Activated CD8-positive, alpha-beta memory T cell treated with anti-CD3 and anti-CD28 coated beads, Interleukin-2, amount 50 U/mL, for 24 hours (primary cell): Measurements from ENCODE around the gene CTIF.
"Not testable (repeated sequence)": the region's sequence is repeated elsewhere in the genome, so short reads cannot be mapped to it uniquely, and the experiment has no call there.

Experiments used
- DNase-seq: peaks from one replicate; pipeline ENCODE4 v3.0.0-alpha.2; 2020; ENCODE audit errors: extremely low read depth

CTIF gene

GRCh38 chr18:48706731-48707130 lies 167.9 kb downstream of the CTIF start:
- no peak for DNase-seq

GRCh38 chr18:48707636-48708296 lies 168.9 kb downstream of the CTIF start:
- DNase-seq: no peak

- DNase-seq: no peak
Measured at GRCh38 chr18:48708807-48709206, 170.0 kb downstream of the CTIF start.

- DNase-seq: no peak
Measured at GRCh38 chr18:48709371-48710062, 170.7 kb downstream of the CTIF start.

GRCh38 chr18:48711651-48712486 lies 173.0 kb downstream of the CTIF start:
- DNase-seq: no peak

- no peak for DNase-seq
Measured at GRCh38 chr18:48713309-48713708, 174.5 kb downstream of the CTIF start.

- no peak for DNase-seq
Measured at GRCh38 chr18:48714873-48715272, 176.0 kb downstream of the CTIF start.

- DNase-seq: no peak
Measured at GRCh38 chr18:48715711-48716361, 177.0 kb downstream of the CTIF start.

- DNase-seq: not testable (repeated sequence)
Measured at GRCh38 chr18:48717227-48717626, 178.4 kb downstream of the CTIF start.

- DNase-seq: no peak
Measured at GRCh38 chr18:48718251-48718959, 179.6 kb downstream of the CTIF start.

GRCh38 chr18:48719388-48719787 lies 180.6 kb downstream of the CTIF start:
- no peak for DNase-seq

- DNase-seq: no peak
Measured at GRCh38 chr18:48719974-48720654, 181.3 kb downstream of the CTIF start.

GRCh38 chr18:48720655-48721025 lies 181.8 kb downstream of the CTIF start:
- no peak for DNase-seq

GRCh38 chr18:48721312-48721711 lies 182.5 kb downstream of the CTIF start:
- no peak for DNase-seq

GRCh38 chr18:48723016-48723415 lies 184.2 kb downstream of the CTIF start:
- DNase-seq: no peak

- DNase-seq: no peak
Measured at GRCh38 chr18:48723837-48724236, 185.0 kb downstream of the CTIF start.

- no peak for DNase-seq
Measured at GRCh38 chr18:48724442-48724841, 185.6 kb downstream of the CTIF start.

- DNase-seq: no peak
Measured at GRCh38 chr18:48724939-48725338, 186.1 kb downstream of the CTIF start.

GRCh38 chr18:48725562-48725961 lies 186.7 kb downstream of the CTIF start:
- no peak for DNase-seq

- no peak for DNase-seq
Measured at GRCh38 chr18:48727681-48728080, 188.8 kb downstream of the CTIF start.
